EH (cell line): Measurements from ENCODE around the gene TCF3.
"Not testable (repeated sequence)": the region's sequence is repeated elsewhere in the genome, so short reads cannot be mapped to it uniquely, and the experiment has no call there.

Source experiments
- DNase-seq: peaks from one replicate; pipeline ENCODE4 v3.0.0-alpha.2; 2015; ENCODE audit warnings: low read depth

The TCF3 gene

GRCh38 chr19:1650650-1651567, 1.5 kb downstream of the TCF3 start:
- DNase-seq = peak; percentile 29

- DNase-seq = no peak
Measured at GRCh38 chr19:1649706-1650649, 2.4 kb downstream of the TCF3 start.

GRCh38 chr19:1648920-1649541, 3.4 kb downstream of the TCF3 start:
- no peak for DNase-seq

DNA sequence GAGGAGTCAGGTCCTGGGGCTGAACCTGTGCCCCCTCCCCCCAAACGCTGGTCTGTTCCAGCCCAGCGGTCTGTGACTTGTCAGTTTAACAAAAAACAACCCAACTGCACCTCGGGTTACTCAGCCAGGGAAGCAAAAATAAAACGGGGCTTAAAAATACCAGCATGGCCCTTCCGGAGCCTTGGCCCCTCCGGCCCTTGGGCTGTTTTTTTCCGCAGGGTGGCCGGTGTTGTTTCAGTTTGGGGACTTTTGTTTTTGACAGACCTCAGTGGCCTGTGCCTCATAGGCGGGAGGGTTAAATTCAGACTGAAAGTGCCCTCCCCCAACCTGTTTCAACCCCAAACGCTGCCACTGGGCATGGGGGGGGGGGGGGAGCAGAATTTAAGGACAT, 4.0 kb downstream of the TCF3 start:
- DNase-seq = no peak

- DNase-seq = no peak
Measured at GRCh38 chr19:1647501-1648458, 4.6 kb downstream of the TCF3 start.

- no peak for DNase-seq
Measured at GRCh38 chr19:1646659-1647453, 5.6 kb downstream of the TCF3 start.

GRCh38 chr19:1646149-1646548, 6.3 kb downstream of the TCF3 start:
- DNase-seq = no peak

DNA sequence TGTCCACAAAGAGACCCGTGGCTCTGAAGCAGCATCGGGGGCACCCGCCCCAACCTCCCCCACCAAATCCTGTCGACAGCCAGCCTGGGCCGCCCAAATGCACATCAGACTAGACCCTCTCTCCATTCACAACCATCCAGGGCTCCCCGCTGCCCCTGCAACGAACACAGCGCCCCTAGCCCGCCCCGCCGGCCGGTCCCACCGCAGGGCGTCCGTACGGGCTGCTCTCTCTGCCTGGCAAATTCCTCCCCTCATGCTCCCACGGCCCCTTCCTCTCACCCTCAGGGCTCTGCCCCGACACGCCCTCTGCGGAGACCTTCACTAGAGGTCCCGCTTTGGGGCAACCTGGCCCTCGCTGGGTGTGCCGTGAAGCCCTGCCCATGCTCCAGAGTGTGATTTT, 7.1 kb downstream of the TCF3 start:
- no peak for DNase-seq

GRCh38 chr19:1644070-1644469, 8.3 kb downstream of the TCF3 start:
- no peak for DNase-seq

DNA sequence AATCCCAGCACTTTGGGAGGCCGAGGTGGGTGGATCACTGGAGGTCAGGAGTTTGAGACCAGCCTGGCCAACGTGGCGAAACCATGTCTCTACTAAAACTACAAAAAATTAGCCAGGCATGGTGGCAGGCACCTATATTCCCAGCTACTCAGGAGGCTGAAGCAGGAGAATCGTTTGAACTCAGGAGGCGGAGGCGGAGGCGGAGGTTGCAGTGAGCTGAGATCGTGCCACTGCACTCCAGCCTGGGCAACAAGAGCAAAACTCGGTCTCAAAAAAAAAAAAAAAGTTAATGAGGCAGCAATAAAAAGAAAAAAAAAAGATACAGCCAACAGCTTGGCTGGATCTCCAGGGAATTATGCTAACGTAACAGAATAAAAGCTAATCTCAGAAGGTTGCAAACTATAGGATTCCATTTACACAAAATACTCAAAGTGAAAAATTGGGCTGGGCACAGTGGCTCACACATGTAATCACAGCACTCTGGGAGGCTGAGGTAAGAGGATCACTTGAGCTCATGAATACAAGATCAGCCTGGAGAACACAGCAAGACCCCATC, 11.4 kb downstream of the TCF3 start:
- DNase-seq = not testable (repeated sequence)

DNA sequence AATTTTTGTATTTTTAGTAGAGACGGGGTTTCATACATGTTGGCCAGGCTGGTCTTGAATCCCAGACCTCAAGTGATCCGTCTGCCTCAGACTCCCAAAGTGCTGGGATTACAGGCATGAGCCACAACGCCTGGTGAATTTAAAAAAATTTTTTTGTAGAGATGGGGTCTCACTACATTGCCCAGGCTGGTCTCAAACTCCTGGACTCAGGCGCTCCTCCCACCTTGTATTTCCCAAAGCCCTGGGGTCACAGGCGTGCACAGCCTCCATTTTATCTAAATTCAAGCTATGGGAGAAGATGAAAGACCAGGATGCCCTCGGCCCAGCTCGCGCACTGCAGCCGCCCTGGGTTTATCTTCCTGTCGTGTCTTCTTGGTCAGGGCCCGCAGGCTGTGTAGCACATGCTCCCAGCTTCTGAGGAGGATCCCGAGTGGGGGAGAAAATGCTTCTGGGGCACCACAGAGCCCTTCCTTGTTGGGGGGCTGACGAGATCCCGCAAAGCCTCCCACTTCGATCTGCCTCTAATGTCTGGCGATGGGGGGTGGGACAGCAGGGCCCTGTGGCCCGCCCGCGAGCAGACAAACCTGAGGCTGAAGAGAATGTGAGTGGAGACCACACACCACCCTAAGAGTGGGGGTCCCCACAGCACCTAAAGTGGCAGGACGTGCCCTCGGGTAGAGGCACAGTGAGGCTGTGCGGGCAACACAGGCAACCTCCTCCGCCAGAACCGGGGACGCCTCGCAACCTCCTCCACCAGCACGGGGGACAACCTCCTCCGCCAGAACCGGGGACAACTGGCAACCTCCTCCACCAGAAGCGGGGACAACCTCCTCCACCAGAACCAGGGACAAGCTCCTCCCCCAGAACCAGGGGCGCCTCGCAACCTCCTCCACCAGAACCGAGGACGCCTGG, 15.8 kb downstream of the TCF3 start:
- DNase-seq = no peak

DNA sequence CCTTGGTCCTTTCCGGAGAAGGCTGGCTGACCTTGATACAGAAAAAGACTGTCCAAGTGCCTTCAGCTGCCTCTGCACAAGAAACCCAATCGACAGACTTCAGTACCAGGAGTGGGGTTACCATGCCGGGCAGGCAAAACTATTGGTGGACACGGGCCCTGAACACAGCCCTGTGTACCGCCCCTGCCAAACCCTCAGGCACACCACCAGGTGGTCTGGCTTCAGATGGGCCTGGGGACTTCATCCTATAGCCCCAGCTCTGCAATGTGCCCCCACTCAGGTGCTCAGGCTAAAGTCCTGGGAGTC, 17.5 kb downstream of the TCF3 start:
- DNase-seq = no peak

- DNase-seq = no peak
Measured at GRCh38 chr19:1634242-1634937, 18.0 kb downstream of the TCF3 start.

DNA sequence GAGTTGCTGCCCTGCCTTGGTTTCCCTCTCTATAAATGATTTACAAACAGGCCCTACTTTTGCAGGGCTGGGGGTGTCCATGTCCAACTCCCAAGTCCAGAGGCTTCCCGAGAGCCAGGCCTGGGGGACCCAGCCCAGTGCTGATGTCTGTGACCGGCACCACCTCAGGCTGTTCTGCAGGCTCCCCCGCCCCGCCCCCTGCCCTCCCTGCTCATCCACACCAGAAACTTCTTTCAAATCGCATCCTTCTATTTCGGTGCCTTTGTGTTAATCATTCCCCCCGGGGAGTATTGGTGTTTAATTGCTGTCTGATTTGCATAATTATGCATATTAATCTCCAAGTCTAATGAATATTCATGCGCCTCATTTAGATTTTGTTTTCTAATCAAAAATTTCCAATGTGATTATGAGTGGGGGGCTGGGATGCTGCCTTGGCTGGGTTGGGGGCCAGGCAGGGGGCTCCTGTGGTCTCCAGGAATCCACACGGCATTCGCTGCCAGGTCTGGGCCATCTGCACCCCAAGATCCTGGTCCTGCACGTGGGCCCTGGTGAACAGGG, 19.1 kb downstream of the TCF3 start:
- no peak for DNase-seq

- no peak for DNase-seq
Measured at GRCh38 chr19:1632462-1633268, 19.8 kb downstream of the TCF3 start.

GRCh38 chr19:1631557-1632100, 20.8 kb downstream of the TCF3 start:
- DNase-seq = no peak

DNA sequence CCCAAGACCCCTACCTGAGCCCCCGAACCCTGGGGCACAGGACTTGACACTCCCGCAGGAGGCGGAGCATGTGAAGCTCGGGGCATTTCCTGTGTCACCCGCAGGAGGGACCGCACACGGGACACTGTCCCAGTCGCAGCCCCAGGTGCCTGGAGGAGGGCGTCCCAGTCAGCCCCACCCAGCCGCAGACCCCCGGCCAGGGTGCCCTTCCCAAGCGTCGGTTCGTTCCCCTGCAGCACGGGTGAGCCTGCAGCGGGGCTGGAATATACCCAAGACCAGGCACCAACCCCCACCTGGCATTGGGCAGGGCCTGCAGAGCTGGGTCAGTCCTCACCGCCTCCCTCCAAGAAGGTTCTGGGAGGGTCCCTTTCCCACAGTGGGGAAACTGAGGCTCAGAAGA, 21.6 kb downstream of the TCF3 start:
- no peak for DNase-seq
